Measurements from ENCODE around the gene COPS4. TPM values are rescaled to one million over a fixed set of nuclear protein-coding genes. Genes with fewer than 3 reads are reported as not detected.

Gene COPS4
- total and polyA plus RNA-seq, 3 donors from 2014 or later: 73.2 to 100 (median 87.6) TPM

- intact Hi-C loops (cut with DNase I; ENCODE audit: low total_unique reads): no loop called here
- no peak for TF ChIP-seq POLR2A (IDR thresholded peaks at IDR 0.05)
- no peak for TF ChIP-seq CTCF (IDR thresholded peaks at IDR 0.05)
Measured at GRCh38 chr4:83093060-83093640, 58.2 kb downstream of the COPS4 start.

GRCh38 chr4:83096397-83096796 is 61.4 kb downstream of the COPS4 start:
- Histone ChIP-seq H3K4me1 (no peaks in the 10 kb centered on the region), H3K4me3 (no peak overlapping the region), H3K27ac (no peak overlapping the region), H3K27me3 (no peaks in the 10 kb centered on the region), H3K9me3 (no peaks in the 10 kb centered on the region), H3K36me3 (ENCODE audit: low read depth, missing control alignments) (no peaks in the 10 kb centered on the region)
- intact Hi-C loops (cut with DNase I; ENCODE audit: low total_unique reads): no loop called here
- WGBS, 2 donors: 82 to 89% methylated on average over 2 of the region's 2 CpGs
- DNase-seq: no peak
- no peak for TF ChIP-seq CTCF (IDR thresholded peaks at IDR 0.05)
- no peak for TF ChIP-seq POLR2A (IDR thresholded peaks at IDR 0.05)

More at GRCh38 chr4:83093060-83093640, 58.2 kb downstream of the COPS4 start:
- Histone ChIP-seq H3K36me3 (ENCODE audit: low read depth, missing control alignments) (no peaks in the 10 kb centered on the region), H3K4me1 (no peaks in the 10 kb centered on the region), H3K27ac (no peak overlapping the region), H3K4me3 (no peak overlapping the region), H3K27me3 (no peaks in the 10 kb centered on the region), H3K9me3 (no peaks in the 10 kb centered on the region)
- DNase-seq: no peak
- 63 to 68% methylated on average over 6 of the region's 6 CpGs for WGBS, 2 donors

- Histone ChIP-seq H3K27ac (no peak overlapping the region), H3K4me3 (no peak overlapping the region), H3K27me3 (no peaks in the 10 kb centered on the region), H3K9me3 (no peaks in the 10 kb centered on the region), H3K4me1 (peaks cover 5% of the 10 kb centered on the region), H3K36me3 (ENCODE audit: low read depth, missing control alignments) (no peaks in the 10 kb centered on the region)
- 90 to 93% methylated on average over 7 of the region's 7 CpGs for WGBS, 2 donors
- no peak for DNase-seq
- no peak for TF ChIP-seq POLR2A (IDR thresholded peaks at IDR 0.05)
- TF ChIP-seq CTCF (IDR thresholded peaks at IDR 0.05): no peak
- intact Hi-C loops (cut with DNase I; ENCODE audit: low total_unique reads): no loop called here
Measured at GRCh38 chr4:83104991-83105390, 70.0 kb downstream of the COPS4 start.

- DNase-seq: no peak
- Histone ChIP-seq H3K27me3 (no peaks in the 10 kb centered on the region), H3K27ac (no peak overlapping the region), H3K36me3 (ENCODE audit: low read depth, missing control alignments) (no peaks in the 10 kb centered on the region), H3K4me3 (no peak overlapping the region), H3K9me3 (no peaks in the 10 kb centered on the region), H3K4me1 (peaks cover 5% of the 10 kb centered on the region)
- TF ChIP-seq POLR2A (IDR thresholded peaks at IDR 0.05) (no peak), CTCF (IDR thresholded peaks at IDR 0.05) (no peak)
- WGBS, 2 donors: 47 to 74% methylated on average over 3 to 9 of the region's 9 CpGs
- intact Hi-C loops (cut with DNase I; ENCODE audit: low total_unique reads): no loop called here
Measured at GRCh38 chr4:83107631-83108030, 72.6 kb downstream of the COPS4 start.
